CD4-positive, alpha-beta T cell treated with Interleukin-4 for 4 hours (primary cell): Measurements from ENCODE around the gene GRN.
"Not testable (repeated sequence)": the region's sequence is repeated elsewhere in the genome, so short reads cannot be mapped to it uniquely, and the experiment has no call there.

Source experiments
- DNase-seq: peaks from one replicate; pipeline ENCODE4 v3.0.0-alpha.2; 2020

GRN gene

DNA sequence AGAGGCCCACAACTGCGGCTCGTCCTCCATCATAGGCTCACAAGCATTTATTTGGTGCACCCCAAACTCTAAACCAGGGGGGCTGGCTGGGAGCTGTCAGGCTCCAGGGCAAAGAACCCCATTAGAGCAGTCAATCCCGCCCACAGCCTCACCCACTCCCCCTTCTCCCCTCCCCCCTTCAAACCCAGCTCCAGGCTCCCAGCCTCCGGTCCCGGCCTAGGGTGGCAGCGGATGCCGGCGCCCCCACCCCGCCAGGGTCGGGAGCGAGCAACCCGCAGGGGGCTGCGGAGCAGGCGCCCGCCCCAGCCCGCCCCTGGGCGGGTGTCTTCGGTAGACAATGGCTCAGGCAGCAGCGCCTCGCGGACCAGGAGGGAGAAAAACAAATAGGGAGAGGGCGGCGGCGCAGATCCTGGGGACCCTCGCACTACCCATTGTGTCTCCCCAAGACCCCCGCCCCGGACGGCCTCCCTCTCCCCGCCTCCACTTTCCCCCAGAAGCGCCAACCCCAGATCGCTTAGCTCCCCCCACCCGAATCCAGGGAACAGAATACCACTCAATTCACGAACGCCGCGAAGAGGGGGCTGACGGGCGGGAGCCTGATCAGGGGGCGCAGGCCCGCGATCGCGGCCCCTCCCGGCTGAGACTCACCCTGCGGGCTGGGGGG, 18.0 kb downstream of the GRN start:
- DNase-seq = no peak

- DNase-seq = peak; percentile 42
Measured at GRCh38 chr17:44363613-44364159, 18.6 kb downstream of the GRN start, which contains the start of gene FAM171A2. Gene FAM171A2 (minus strand): TSS chr17:44363853. CDS start chr17:44363714, 139 bp downstream.

DNA sequence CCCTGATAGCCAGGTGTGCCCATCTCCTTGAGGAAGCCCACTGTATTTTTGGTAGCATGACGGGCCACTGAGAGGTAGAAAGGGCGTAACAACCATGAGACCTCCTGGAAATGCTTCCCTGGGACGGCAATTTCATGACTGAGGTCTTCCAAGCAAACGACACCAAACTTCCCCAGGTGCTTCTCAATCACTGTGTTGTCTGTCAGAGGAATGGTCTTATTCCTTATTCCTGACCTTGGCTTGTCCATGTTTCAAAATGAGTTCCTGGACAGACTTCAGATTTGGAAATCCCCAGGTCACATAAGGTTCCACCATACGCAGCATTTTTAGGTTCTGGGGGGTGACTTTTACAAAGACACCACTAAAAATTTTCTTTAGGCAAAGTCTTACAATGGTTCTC, 19.9 kb downstream of the GRN start:
- not testable (repeated sequence) for DNase-seq

DNA sequence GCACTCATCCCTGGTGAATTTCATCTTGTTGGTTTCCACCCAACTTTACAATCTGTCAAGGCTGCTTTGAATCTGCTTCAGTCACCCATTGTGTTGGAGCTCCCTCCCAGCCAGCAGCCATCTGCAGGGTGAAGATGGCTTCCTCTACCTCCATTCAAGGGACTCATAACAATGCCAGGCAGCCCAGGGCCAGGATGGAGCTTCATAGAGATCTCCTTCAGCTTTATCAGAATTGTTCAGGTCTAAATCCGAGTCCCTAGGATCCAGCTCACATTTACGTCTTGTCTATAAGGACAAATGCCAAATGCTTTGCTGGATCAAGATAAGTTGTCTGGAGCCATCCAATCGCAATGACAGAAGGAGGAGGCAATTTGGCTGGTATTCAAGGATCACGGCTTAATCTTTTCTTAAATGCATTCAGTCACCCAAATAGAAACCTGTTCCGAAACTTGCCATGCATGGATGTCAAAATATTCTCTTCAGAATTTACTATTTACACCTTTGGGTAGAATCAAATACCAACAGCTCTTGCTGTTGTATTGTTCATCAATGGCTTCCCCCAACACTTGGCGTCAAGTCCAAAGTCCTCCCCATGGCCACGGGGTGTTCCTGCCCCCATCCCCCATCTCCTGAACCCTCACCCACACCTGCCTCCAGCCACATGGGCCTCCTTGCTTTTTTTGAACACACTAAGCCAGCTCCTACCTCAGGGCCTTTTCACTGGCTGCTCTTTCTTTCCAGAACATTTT, 22.3 kb downstream of the GRN start:
- no peak for DNase-seq

DNA sequence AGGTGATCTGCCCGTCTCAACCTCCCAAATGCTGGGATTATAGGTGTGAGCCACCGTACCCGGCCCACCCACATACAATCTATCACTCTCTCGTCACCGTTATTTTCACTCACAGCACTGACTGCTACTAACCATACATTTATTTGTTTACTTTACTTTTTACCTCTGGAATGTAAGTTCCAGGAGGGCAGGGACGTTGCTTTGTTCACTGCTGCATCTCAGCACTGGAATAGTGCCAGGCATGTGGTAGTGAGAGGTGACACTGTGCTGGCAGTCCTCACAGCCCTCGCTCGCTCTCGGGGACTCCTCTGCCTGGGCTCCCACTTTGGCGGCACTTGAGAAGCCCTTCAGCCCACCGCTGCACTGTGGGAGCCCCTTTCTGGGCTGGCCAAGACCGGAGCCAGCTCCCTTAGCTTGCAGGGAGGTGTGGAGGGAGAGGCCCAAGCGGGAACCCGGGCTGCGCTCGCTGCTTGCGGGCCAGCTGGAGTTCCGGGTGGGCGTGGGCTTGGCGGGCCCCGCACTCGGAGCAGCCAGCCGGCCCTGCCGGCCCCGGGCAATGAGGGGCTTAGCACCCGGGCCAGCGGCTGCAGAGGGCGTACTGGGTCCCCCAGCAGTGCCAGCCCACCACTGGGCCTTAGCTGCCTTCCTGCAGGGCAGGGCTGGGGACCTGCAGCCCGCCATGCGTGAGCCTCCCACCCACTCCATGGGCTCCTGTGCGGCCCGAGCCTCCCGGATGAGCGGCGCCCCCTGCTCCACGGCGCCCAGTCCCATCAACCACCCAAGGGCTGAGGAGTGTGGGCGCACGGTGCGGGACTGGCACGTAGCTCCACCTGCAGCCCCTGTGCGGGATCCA, 23.5 kb downstream of the GRN start:
- DNase-seq = not testable (repeated sequence)

DNA sequence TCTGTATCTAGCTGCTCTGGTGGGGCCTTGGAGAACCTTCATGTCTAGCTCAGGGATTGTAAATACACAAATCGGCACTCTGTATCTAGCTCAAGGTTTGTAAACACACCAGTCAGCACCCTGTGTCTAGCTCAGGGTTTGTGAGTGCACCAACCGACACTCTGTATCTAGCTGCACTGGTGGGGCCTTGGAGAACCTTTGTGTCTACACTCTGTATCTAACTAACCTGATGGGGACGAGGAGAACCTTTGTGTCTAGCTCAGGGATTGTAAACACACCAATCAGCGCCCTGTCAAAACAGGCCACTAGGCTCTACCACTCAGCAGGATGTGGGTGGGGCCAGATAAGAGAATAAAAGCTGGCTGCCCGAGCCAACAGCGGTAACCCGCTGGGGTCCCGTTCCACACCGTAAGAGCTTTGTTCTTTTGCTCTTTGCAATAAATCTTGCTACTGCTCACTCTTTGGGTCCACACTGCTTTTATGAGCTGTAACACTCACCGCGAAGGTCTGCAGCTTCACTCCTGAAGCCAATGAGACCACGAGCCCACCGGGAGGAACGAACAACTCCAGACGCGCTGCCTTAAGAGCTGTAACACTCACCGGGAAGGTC, 24.4 kb downstream of the GRN start:
- not testable (repeated sequence) for DNase-seq

DNA sequence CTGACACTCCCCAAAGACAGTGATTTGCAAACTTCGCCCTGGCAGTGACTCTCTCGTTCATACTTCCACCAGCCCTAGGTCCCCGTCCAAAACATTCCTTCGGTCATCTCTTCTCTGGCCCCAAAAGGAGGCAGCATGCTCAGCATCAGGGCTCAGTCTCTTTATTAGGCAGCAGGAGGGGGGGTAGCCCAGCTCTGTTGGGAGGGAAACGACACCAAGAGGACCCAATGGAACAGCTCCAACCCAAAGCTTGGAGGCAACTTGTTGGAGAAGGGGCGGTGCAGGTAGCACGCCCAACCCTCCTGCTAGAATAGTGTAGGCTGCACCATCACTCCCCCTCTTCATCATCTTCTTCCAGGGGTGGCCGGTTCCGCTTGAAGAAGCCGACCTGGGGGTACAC, 26.9 kb downstream of the GRN start:
- DNase-seq = no peak

GRCh38 chr17:44374306-44375195, 29.4 kb downstream of the GRN start:
- DNase-seq = no peak

DNA sequence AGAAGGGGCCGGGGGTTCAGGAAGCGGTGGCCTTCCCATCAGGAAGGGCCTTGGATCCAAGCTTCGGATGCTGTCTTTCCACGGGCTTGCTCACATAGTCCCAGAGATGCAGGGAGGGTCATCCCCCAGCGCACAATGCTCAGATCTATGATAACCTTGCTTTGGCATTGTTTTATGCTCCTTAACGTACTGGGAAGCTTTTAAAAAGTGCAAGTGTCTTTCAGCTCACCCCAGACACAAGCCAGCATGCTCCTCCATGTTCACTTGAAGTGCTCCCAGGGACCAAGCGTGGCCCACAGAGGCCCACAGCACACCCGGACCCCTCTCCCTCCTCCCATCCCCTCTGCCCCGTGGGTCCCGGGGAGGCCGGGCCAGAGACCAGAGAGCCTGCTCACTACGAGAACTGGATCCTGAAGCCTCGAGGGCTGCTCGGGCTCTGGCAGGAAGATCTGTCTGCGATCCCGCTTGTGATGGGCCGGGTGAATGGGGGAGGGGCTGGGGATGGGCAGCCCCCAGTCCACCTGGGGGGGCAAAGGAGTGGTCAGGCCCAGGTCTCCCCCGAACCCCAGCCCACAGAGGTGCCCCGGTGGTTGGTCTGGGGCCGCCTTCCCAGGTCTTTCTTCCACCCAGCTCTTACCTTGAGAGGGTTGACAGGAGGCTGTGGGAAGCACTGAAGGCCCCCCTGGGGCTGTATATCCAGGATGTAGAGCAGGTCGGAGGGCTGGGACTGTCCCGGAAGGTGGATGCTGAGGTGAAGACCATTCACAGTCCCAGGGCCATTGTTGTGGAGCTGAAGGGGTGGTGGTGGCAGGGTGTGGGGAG, 30.3 kb downstream of the GRN start:
- no peak for DNase-seq

DNA sequence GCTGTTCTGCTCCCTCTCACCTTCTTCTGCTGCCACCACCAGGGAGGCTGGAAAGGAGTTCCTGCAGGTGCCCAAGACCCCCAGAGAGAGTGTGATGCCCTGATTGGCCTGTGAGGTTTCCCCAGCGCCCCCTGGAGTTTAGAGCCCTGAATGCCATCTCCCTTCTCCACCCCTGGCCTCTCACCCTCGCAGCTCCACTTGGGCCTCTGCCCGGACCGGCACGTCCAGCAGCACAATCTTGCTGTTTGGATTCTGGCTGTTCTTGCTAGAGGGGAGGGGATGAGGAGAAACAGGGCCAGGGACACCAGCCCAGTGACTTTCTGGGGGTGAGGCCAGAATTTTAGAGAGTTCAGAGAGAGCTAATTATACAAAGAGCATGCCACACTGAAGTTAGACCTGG, 31.0 kb downstream of the GRN start:
- no peak for DNase-seq

GRCh38 chr17:44376779-44377178, 31.7 kb downstream of the GRN start:
- DNase-seq = no peak

DNA sequence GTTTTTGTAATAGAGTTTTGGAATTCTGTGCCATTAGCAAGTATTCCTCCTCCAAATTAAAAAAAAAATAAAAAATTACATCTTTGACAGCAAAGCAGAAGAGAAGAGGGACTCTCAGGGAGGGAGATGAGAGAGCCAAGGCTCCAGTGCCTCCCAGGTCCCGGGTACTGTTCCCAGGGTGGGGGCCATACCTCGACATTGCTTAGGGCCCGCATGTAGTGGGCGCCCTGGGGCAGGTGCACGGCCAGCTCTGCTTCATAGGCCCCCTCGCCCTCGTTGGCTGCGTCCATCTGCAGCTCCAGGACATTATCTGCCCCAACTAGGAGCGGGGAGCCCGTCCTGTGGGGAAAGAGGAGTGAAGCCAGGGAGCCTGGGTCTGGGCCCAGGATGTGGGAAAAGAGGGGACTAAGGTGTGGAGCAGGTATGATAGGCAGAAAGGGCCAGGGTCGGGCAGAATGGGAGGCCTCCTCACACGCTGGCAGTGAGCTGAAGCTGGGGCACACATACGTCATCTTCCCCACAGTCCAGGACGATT, 33.1 kb downstream of the GRN start:
- no peak for DNase-seq

DNA sequence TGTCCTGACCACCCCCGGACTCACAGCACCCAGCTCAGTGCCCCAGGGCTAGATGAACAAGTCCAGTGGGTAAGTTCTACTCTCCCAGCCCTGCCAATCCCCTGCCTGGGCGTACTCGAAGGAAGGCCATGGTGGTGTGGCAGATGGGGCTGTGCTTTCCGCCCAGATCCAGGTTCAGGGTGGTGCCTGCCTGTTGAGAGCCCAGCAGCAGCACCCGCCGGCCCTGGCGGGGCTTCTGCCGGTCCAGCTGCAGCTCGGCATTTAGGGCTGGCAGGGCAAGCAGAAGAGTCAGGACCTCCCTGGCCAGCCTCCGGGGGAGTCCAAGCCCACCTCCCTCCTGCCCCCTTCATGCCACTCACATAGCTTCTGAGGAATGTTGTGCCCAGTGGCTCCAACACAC, 34.8 kb downstream of the GRN start:
- DNase-seq = no peak

DNA sequence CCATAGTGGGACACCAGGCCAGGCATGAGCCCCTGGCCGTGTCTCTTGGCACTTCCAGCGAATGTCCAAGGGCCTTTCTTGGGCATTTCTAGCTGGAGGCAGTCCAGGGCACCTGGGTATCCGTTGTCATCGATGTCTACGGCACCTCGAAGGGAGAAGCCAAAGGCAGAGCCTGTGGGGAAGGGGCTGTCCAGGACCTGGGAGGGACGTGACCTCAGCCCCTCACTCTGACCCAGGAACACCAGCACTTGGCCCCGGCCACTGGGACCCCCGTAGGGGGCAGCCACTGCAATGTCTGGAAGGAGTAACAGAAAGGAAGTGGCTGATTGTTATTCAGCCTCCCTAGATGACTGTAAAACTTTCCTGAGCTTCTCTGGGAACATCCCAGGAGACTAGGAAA, 35.7 kb downstream of the GRN start:
- no peak for DNase-seq

DNA sequence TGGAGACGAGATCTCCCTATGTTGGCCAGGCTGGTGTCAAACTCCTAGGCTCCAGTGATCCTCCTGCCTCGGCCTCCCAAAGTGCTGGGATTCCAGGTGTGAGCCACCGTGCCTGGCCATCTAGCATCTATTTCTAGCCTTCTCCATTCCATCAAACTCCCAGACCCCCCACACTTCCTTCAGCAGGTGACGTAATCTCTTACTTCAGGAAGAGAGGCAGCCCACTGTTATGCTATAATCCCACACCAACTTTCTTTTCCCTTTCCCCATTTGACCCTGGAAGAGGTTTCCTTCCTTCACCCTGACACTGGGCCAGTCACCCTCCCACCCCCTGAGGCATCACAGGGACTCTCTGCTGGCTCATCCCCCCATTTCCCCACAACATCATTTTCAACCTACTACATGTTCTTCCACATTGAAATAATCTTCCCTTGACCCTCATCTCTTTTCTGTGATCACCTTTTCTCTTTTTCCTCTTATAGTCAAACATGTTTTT, 36.8 kb downstream of the GRN start:
- DNase-seq = no peak

- DNase-seq = no peak
Measured at GRCh38 chr17:44382917-44383316, 37.8 kb downstream of the GRN start.

DNA sequence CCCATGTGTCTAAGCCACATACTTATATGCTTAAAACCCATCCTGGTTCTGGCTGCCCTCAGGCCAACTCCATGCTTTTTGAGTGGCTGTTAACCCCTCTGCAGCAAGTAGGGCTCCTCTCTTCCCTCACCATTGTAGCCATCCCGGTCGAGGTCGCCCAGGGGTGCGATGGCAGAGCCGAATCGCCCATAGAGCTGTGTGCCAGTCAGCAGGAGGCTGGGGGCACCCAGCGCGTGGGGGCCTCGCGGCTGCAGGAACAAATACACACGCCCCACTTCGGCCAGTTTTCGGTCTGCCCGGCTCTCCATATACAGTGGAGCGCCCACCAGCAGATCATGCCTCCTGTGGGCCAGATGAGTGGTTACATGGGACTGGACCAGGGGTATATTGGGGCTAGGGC, 38.3 kb downstream of the GRN start:
- DNase-seq = no peak

- DNase-seq = no peak
Measured at GRCh38 chr17:44383861-44384260, 38.8 kb downstream of the GRN start.

GRCh38 chr17:44384281-44384822, 39.2 kb downstream of the GRN start:
- DNase-seq = no peak

DNA sequence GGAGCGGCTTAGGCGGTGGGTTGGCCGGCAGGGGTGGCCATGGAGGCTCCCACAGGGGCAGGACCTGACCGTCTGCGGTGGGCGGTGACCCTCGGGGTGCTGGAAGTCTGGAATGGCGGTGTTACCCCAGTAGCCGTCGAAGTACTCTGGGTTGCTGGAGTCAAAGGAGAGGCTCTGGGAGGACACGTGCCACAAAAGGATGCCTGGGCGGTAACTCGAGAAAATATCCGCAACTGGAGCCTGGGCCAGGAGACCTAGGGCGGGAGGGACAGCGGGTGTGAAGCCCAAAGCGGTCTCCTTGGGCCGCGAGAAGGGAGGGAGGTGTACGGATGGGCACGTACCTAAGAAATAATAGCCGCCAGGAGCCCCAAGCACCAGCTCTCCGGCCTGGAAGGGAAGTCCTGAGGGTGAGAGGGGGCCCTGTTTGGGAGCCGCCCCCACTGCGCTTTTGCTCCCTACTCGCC, 39.8 kb downstream of the GRN start:
- DNase-seq = no peak
